Measurements from ENCODE around the gene GPR137B. TPM values are rescaled to one million over a fixed set of nuclear protein-coding genes. Genes with fewer than 3 reads are reported as not detected.

GPR137B gene
- total and polyA plus RNA-seq, 9 of the 15 experiments (the other 6 are each of a cell fraction or from before 2014, with no cell fraction given), result 0.04 to 1.0 (median 0.62) TPM

DNA sequence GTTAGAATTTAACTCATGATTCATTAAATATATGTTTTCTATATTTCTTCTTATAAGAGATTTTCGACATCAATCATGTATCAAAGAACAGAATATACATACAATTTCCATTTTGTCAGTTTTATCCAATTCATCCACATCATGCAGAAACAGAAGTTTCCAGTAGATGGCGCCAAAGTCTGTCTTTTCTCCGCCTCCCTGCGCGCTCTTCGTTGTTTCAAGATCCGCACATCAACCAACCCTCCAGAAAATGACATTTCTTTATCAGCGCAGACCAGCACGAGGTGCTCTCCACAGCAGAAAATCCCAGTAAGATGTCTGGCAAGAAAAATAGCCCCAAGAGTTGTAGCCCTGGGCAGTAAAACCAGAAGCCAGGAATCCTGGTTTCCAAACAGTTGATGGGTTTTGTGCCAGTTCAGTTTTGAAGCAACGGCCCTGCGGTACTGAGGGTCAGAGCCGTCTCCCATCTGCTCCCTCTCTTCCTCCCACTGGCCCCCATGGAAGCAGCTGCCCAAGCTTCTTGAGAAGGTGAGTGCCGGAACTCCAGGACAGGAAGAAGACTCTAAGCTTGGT lies 38.6 kb upstream of the GPR137B start (continued):
- TF ChIP-seq, protein P1, sequence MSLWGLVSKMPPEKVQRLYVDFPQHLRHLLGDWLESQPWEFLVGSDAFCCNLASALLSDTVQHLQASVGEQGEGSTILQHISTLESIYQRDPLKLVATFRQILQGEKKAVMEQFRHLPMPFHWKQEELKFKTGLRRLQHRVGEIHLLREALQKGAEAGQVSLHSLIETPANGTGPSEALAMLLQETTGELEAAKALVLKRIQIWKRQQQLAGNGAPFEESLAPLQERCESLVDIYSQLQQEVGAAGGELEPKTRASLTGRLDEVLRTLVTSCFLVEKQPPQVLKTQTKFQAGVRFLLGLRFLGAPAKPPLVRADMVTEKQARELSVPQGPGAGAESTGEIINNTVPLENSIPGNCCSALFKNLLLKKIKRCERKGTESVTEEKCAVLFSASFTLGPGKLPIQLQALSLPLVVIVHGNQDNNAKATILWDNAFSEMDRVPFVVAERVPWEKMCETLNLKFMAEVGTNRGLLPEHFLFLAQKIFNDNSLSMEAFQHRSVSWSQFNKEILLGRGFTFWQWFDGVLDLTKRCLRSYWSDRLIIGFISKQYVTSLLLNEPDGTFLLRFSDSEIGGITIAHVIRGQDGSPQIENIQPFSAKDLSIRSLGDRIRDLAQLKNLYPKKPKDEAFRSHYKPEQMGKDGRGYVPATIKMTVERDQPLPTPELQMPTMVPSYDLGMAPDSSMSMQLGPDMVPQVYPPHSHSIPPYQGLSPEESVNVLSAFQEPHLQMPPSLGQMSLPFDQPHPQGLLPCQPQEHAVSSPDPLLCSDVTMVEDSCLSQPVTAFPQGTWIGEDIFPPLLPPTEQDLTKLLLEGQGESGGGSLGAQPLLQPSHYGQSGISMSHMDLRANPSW (CRISPR knock-in tag; IDR thresholded peaks at IDR 0.05), result no peak
- TF ChIP-seq KDM1A (IDR thresholded peaks at IDR 0.05) (no peak), L3MBTL2 (IDR thresholded peaks at IDR 0.05) (peak; percentile 80), U2AF1 (optimal IDR thresholded peaks at IDR 0.05; ENCODE audit: low read depth, low read length) (no peak), XRCC3 (IDR thresholded peaks at IDR 0.05) (no peak), RAD51 (IDR thresholded peaks at IDR 0.05; ENCODE audit: borderline replicate concordance, low read depth) (no peak), ZNF311 (CRISPR knock-in tag; IDR thresholded peaks at IDR 0.05) (no peak), DDX20 (tag; IDR thresholded peaks at IDR 0.05; ENCODE audit: low read depth) (no peak), DPF2 (IDR thresholded peaks at IDR 0.05) (no peak), MCM3 (IDR thresholded peaks at IDR 0.05) (no peak), BCOR (IDR thresholded peaks at IDR 0.05) (no peak), GTF2F1 (IDR thresholded peaks at IDR 0.05; ENCODE audit: low read depth, low read length) (no peak), ZNF174 (CRISPR knock-in tag; IDR thresholded peaks at IDR 0.05) (no peak), FOXA1 (IDR thresholded peaks at IDR 0.05; ENCODE audit: borderline replicate concordance) (no peak), MEF2D (tag; conservative IDR thresholded peaks at IDR 0.05; ENCODE audit: low read depth) (no peak), MTA1 (IDR thresholded peaks at IDR 0.05; ENCODE audit: borderline replicate concordance) (no peak), SMAD2 (IDR thresholded peaks at IDR 0.05; ENCODE audit: low read depth, low read length) (no peak), HDAC3 (IDR thresholded peaks at IDR 0.05; ENCODE audit: borderline replicate concordance, partially characterized antibody) (peak; percentile 45), TRIM24 (IDR thresholded peaks at IDR 0.05) (no peak), SRSF9 (IDR thresholded peaks at IDR 0.05; ENCODE audit: borderline replicate concordance, low read depth, low read length) (no peak), CAMTA2 (CRISPR knock-in tag; conservative IDR thresholded peaks at IDR 0.05) (no peak), EGR1 (conservative IDR thresholded peaks at IDR 0.05) (no peak), GATAD2A (IDR thresholded peaks at IDR 0.05) (no peak), JUND (IDR thresholded peaks at IDR 0.05; ENCODE audit: borderline replicate concordance, low read depth, low read length) (0 out of 2 replicates have a peak, but pooled peaks have one; percentile 17), JUND (tag; IDR thresholded peaks at IDR 0.05; ENCODE audit: borderline replicate concordance, low read depth, low read length) (no peak)
- TF ChIP-seq, protein P2, sequence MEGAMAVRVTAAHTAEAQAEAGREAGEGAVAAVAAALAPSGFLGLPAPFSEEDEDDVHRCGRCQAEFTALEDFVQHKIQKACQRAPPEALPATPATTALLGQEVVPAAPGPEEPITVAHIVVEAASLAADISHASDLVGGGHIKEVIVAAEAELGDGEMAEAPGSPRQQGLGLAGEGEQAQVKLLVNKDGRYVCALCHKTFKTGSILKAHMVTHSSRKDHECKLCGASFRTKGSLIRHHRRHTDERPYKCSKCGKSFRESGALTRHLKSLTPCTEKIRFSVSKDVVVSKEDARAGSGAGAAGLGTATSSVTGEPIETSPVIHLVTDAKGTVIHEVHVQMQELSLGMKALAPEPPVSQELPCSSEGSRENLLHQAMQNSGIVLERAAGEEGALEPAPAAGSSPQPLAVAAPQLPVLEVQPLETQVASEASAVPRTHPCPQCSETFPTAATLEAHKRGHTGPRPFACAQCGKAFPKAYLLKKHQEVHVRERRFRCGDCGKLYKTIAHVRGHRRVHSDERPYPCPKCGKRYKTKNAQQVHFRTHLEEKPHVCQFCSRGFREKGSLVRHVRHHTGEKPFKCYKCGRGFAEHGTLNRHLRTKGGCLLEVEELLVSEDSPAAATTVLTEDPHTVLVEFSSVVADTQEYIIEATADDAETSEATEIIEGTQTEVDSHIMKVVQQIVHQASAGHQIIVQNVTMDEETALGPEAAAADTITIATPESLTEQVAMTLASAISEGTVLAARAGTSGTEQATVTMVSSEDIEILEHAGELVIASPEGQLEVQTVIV (CRISPR knock-in tag; IDR thresholded peaks at IDR 0.05; ENCODE audit: borderline replicate concordance), result no peak
- TF ChIP-seq, protein P3, sequence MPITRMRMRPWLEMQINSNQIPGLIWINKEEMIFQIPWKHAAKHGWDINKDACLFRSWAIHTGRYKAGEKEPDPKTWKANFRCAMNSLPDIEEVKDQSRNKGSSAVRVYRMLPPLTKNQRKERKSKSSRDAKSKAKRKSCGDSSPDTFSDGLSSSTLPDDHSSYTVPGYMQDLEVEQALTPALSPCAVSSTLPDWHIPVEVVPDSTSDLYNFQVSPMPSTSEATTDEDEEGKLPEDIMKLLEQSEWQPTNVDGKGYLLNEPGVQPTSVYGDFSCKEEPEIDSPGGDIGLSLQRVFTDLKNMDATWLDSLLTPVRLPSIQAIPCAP (CRISPR knock-in tag; IDR thresholded peaks at IDR 0.05; ENCODE audit: borderline replicate concordance), result no peak

Data from K562 (cell line).